PFSK-1 (cell line): ENCODE results near the gene H1-8.

Experiments
- POLR2AphosphoS5 ChIP-seq: IDR thresholded peaks from 2 replicates; pipeline ENCODE4 v1.6.1; 2012; ENCODE audit warnings: low read depth, mild to moderate bottlenecking, control low read depth, low read length, moderate library complexity
- SIN3A ChIP-seq: IDR thresholded peaks from 2 replicates; pipeline ENCODE4 v1.6.1; 2012; ENCODE audit warnings: mild to moderate bottlenecking, low read length, moderate library complexity, borderline replicate concordance; ENCODE audit not compliant: insufficient read depth
- TAF1 ChIP-seq: IDR thresholded peaks from 2 replicates; pipeline ENCODE4 v1.6.1; 2012; ENCODE audit warnings: low read length, control low read depth, borderline replicate concordance; ENCODE audit not compliant: insufficient read depth
- TF ChIP-seq, protein P1 (sequence below), 2 experiments: IDR thresholded peaks; 2 replicates each; pipeline versions ENCODE4 v1.6.1 to v1.8.0; 2011 to 2012; ENCODE audit warnings: low read depth in 2 of 2, low read length in 2 of 2, control low read depth in 1 of 2, inconsistent platforms in 1 of 2, mild to moderate bottlenecking in 1 of 2, moderate library complexity in 1 of 2; ENCODE audit not compliant: insufficient read depth in 1 of 2

DNA sequence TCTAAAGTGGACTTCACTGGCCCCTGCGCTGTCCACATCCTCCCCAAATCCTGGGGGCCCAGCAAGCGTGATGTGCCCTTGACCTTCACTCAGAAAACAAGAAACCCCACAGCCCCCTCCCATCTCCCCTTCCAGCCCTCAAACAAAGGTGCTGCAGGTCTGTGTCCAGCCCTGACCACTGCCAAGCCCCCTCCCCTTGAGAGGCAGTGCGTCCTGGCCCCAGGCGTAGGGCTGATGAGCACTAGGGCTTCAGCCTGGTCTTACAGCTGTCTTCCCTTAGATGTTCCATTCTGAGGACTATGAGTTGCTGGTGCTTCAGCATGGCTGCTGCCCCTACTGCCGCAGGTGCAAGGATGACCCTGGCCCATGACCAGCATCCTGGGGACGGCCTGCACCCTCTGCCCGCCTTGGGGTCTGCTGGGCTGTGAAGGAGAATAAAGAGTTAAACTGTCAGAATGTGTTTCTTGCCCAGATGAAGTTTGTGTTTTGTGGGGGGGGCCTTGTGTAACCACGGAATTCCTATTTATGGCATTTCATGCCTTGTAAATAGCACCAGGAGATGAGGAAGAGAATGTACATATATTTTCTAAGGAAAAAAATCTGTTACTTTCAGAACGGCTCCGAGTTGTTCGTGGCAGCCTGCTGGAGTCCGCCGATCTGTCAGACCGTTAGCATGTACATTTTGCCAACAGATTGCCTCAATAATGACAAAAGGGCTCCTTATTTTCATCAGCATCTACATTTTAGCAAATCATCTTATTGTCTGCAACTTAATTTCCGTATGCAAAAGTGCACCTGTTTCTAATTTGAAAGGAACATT, 22.9 kb upstream of the H1-8 start:
- TF ChIP-seq TAF1 = no peak
- TF ChIP-seq, protein P1, sequence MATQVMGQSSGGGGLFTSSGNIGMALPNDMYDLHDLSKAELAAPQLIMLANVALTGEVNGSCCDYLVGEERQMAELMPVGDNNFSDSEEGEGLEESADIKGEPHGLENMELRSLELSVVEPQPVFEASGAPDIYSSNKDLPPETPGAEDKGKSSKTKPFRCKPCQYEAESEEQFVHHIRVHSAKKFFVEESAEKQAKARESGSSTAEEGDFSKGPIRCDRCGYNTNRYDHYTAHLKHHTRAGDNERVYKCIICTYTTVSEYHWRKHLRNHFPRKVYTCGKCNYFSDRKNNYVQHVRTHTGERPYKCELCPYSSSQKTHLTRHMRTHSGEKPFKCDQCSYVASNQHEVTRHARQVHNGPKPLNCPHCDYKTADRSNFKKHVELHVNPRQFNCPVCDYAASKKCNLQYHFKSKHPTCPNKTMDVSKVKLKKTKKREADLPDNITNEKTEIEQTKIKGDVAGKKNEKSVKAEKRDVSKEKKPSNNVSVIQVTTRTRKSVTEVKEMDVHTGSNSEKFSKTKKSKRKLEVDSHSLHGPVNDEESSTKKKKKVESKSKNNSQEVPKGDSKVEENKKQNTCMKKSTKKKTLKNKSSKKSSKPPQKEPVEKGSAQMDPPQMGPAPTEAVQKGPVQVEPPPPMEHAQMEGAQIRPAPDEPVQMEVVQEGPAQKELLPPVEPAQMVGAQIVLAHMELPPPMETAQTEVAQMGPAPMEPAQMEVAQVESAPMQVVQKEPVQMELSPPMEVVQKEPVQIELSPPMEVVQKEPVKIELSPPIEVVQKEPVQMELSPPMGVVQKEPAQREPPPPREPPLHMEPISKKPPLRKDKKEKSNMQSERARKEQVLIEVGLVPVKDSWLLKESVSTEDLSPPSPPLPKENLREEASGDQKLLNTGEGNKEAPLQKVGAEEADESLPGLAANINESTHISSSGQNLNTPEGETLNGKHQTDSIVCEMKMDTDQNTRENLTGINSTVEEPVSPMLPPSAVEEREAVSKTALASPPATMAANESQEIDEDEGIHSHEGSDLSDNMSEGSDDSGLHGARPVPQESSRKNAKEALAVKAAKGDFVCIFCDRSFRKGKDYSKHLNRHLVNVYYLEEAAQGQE (IDR thresholded peaks at IDR 0.05; ENCODE audit: insufficient read depth in 1 of 2, low read depth in 2 of 2, low read length in 2 of 2) = no peak
- TF ChIP-seq POLR2AphosphoS5 = no peak
- no peak for TF ChIP-seq SIN3A
